Upper lobe of left lung (tissue), 4 donors: ENCODE measurements around the gene FLNB.

ENCODE experiments used
- CTCF ChIP-seq, 6 experiments: fragments of 450-650 bp in 4 of 6; fragments of 200-600 bp in 2 of 6; sonication (generic) in 2 of 6; IDR thresholded peaks; one replicate each; pipeline ENCODE4 v1.5.1; 2016 to 2019; ENCODE audit warnings: antibody characterized with exemption in 6 of 6
- EP300 ChIP-seq, 4 donors: sonication (generic); formaldehyde crosslinking; IDR thresholded peaks; one replicate each; pipeline ENCODE4 v1.5.1; 2017; ENCODE audit warnings: antibody characterized with exemption in 4 of 4, control low read depth in 2 of 4

GRCh38 chr3:58042947-58043707, 34.9 kb downstream of the FLNB start:
- no peak for TF ChIP-seq CTCF (IDR thresholded peaks at IDR 0.05)
- peak in 1 of 4 donors; percentile 43 for TF ChIP-seq EP300 (IDR thresholded peaks at IDR 0.05)
